Type B pancreatic cell (in vitro differentiated cells): ENCODE measurements around the gene CHRNB4. TPM values are rescaled to one million over a fixed set of nuclear protein-coding genes. Genes with fewer than 3 reads are reported as not detected.
"Not testable (repeated sequence)": the region's sequence is repeated elsewhere in the genome, so short reads cannot be mapped to it uniquely, and the experiment has no call there.

Experiments
- DNase-seq: peaks from one replicate; pipeline ENCODE4 v3.0.0; 2021; ENCODE audit warnings: mixed read lengths; ENCODE audit not compliant: unreplicated experiment; ENCODE audit errors: extremely low spot score
- H3K27ac Mint-ChIP-seq: 2 replicates; pipeline ENCODE4 v1.8.0; 2021; ENCODE audit warnings: mild to moderate bottlenecking, mixed read lengths
- H3K27me3 Mint-ChIP-seq: 2 replicates; pipeline ENCODE4 v1.8.0; 2021; ENCODE audit warnings: mixed read lengths
- H3K36me3 Mint-ChIP-seq: 2 replicates; pipeline ENCODE4 v1.8.0; 2021; ENCODE audit warnings: mixed read lengths
- H3K4me1 Mint-ChIP-seq: one replicate; pipeline ENCODE4 v1.8.0; 2021; ENCODE audit warnings: mixed read lengths; ENCODE audit not compliant: unreplicated experiment
- H3K4me3 Mint-ChIP-seq: 2 replicates; pipeline ENCODE4 v1.8.0; 2021; ENCODE audit warnings: mild to moderate bottlenecking, mixed read lengths
- H3K9me3 Mint-ChIP-seq: 2 replicates; pipeline ENCODE4 v1.8.0; 2021; ENCODE audit warnings: mixed read lengths
- CTCF ChIP-seq: fragments of 200-600 bp; sonication (generic); conservative IDR thresholded peaks from 2 replicates; pipeline ENCODE4 v1.5.0; 2021; ENCODE audit warnings: antibody characterized with exemption, mild to moderate bottlenecking
- total RNA-seq: library from RNA; stranded (reverse); gene quantifications from 2 replicates; pipeline ENCODE4 v1.2.1, GENCODE V29; 2021; ENCODE audit warnings: low replicate concordance

The CHRNB4 gene
- total RNA-seq, 1 donor from 2014 or later = 3.8 TPM

- TF ChIP-seq CTCF = no peak
- Mint-ChIP-seq H3K27ac (no peak overlapping the region), H3K9me3 (no peaks in the 10 kb centered on the region), H3K27me3 (peaks cover 41% of the 10 kb centered on the region), H3K36me3 (peaks cover 4% of the 10 kb centered on the region), H3K4me3 (no peak overlapping the region), H3K4me1 (peaks cover 13% of the 10 kb centered on the region)
- no peak for DNase-seq
These were observed 23.5 kb downstream of the CHRNB4 start for GRCh38 chr15:78617516-78617915.

GRCh38 chr15:78617076-78617475, 23.9 kb downstream of the CHRNB4 start:
- Mint-ChIP-seq H3K4me1 (peaks cover 13% of the 10 kb centered on the region), H3K36me3 (peaks cover 4% of the 10 kb centered on the region), H3K9me3 (no peaks in the 10 kb centered on the region), H3K27ac (no peak overlapping the region), H3K27me3 (peaks cover 37% of the 10 kb centered on the region), H3K4me3 (no peak overlapping the region)
- no peak for DNase-seq
- TF ChIP-seq CTCF = no peak

- Mint-ChIP-seq H3K27me3 (peaks cover 31% of the 10 kb centered on the region), H3K36me3 (peaks cover 4% of the 10 kb centered on the region), H3K4me1 (peaks cover 13% of the 10 kb centered on the region), H3K9me3 (no peaks in the 10 kb centered on the region), H3K4me3 (no peak overlapping the region), H3K27ac (no peak overlapping the region)
- DNase-seq = no peak
- no peak for TF ChIP-seq CTCF
These were observed 24.5 kb downstream of the CHRNB4 start for GRCh38 chr15:78616506-78616905.

DNA sequence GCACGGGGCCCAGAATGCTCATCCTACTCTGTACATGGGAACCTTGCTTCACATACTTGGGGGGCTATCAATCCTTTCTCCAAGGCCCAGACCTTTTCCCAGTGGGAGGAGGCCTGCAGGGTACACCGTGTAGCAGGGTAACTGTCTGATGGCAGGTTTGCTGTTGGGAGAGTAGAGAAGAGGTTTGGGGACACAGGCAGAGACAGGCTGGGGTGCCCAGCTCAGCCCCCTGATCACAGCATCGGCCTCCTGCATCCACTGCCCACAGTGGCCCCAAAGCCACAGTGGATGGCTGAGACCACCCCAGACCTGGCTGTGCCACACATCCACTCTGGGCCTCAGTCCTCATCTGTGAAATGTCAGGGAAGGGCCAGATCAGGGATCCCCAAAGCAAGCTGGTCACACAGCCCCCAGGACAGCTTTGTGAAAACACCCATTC, 25.8 kb downstream of the CHRNB4 start:
- TF ChIP-seq CTCF = no peak
- H3K4me1 Mint-ChIP-seq = peaks cover 13% of the 10 kb centered on the region
- H3K27me3 Mint-ChIP-seq = peaks cover 26% of the 10 kb centered on the region
- no peak overlapping the region for H3K4me3 Mint-ChIP-seq
- no peaks in the 10 kb centered on the region for H3K9me3 Mint-ChIP-seq
- no peak for DNase-seq
- peaks cover 4% of the 10 kb centered on the region for H3K36me3 Mint-ChIP-seq
- no peak overlapping the region for H3K27ac Mint-ChIP-seq

- Mint-ChIP-seq H3K27ac (no peak overlapping the region), H3K4me3 (no peak overlapping the region), H3K4me1 (peaks cover 7% of the 10 kb centered on the region), H3K36me3 (peaks cover 4% of the 10 kb centered on the region), H3K27me3 (peaks cover 17% of the 10 kb centered on the region), H3K9me3 (no peaks in the 10 kb centered on the region)
- no peak for TF ChIP-seq CTCF
- DNase-seq = no peak
These were observed 27.0 kb downstream of the CHRNB4 start for GRCh38 chr15:78614021-78614420.

DNA sequence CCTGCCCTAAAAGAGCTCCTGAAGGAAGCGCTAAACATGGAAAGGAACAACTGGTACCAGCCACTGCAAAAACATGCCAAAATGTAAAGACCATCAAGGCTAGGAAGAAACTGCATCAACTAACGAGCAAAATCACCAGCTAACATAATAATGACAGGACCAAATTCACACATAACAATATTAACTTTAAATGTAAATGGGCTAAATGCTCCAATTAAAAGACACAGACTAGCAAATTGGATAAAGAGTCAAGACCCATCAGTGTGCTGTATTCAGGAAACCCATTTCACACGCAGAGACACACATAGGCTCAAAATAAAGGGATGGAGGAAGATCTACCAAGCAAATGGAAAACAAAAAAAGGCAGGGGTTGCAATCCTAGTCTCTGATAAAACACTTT, 31.5 kb downstream of the CHRNB4 start:
- not testable (repeated sequence) for H3K27me3 Mint-ChIP-seq, DNase-seq, H3K4me3 Mint-ChIP-seq, H3K9me3 Mint-ChIP-seq, H3K4me1 Mint-ChIP-seq, H3K36me3 Mint-ChIP-seq, H3K27ac Mint-ChIP-seq
